Measurements from ENCODE around the gene SLC35A1.

Gene SLC35A1

GRCh38 chr6:87444362-87444761, 28.4 kb upstream of the SLC35A1 start:
- Histone ChIP-seq H3F3A (ENCODE audit: insufficient read depth, low read length) (no peaks in the 10 kb centered on the region), H3K4me1 (ENCODE audit: insufficient read depth, low read length, severe bottlenecking) (no peaks in the 10 kb centered on the region), H4K20me1 (ENCODE audit: insufficient read depth, low read length) (no peaks in the 10 kb centered on the region), H3K9me3 (ENCODE audit: low read length) (no peaks in the 10 kb centered on the region), H3K4me3 (ENCODE audit: low read depth, low read length, poor library complexity, severe bottlenecking) (no peak overlapping the region), H3K9ac (ENCODE audit: low read length) (no peak overlapping the region), H3K27me3 (ENCODE audit: insufficient read depth, low read length) (no peaks in the 10 kb centered on the region), H3K27ac (ENCODE audit: low read depth, low read length, poor library complexity, severe bottlenecking) (no peak overlapping the region), H3K36me3 (ENCODE audit: insufficient read depth, low read length) (no peaks in the 10 kb centered on the region), H3K9me2 (ENCODE audit: low read depth, low read length) (no peaks in the 10 kb centered on the region), H3K4me2 (ENCODE audit: low read length) (no peak overlapping the region), H3K79me2 (ENCODE audit: insufficient read depth, low read length) (no peaks in the 10 kb centered on the region), H2AFZ (ENCODE audit: low read length) (no peak overlapping the region)
- TF ChIP-seq CTCF (IDR thresholded peaks at IDR 0.05; ENCODE audit: low read length) (no peak), EZH2 (IDR thresholded peaks at IDR 0.05; ENCODE audit: borderline replicate concordance, low read length) (no peak)

GRCh38 chr6:87465051-87465450, 7.7 kb upstream of the SLC35A1 start:
- no peaks in the 10 kb centered on the region for H3K4me1 ChIP-seq (ENCODE audit: insufficient read depth, low read length, severe bottlenecking)
- H3K79me2 ChIP-seq (ENCODE audit: insufficient read depth, low read length), result no peaks in the 10 kb centered on the region
- no peaks in the 10 kb centered on the region for H3K9me2 ChIP-seq (ENCODE audit: low read depth, low read length)
- H3K9ac ChIP-seq (ENCODE audit: low read length), result no peak overlapping the region
- no peak for TF ChIP-seq CTCF (IDR thresholded peaks at IDR 0.05; ENCODE audit: low read length)
- TF ChIP-seq EZH2 (IDR thresholded peaks at IDR 0.05; ENCODE audit: borderline replicate concordance, low read length), result no peak
- no peak overlapping the region for H3K4me2 ChIP-seq (ENCODE audit: low read length)
- no peaks in the 10 kb centered on the region for H3K9me3 ChIP-seq (ENCODE audit: low read length)
- H3F3A ChIP-seq (ENCODE audit: insufficient read depth, low read length), result no peaks in the 10 kb centered on the region
- no peaks in the 10 kb centered on the region for H3K27me3 ChIP-seq (ENCODE audit: insufficient read depth, low read length)
- no peaks in the 10 kb centered on the region for H4K20me1 ChIP-seq (ENCODE audit: insufficient read depth, low read length)
- no peak overlapping the region for H2AFZ ChIP-seq (ENCODE audit: low read length)
- no peak overlapping the region for H3K4me3 ChIP-seq (ENCODE audit: low read depth, low read length, poor library complexity, severe bottlenecking)
- H3K36me3 ChIP-seq (ENCODE audit: insufficient read depth, low read length), result no peaks in the 10 kb centered on the region
- H3K27ac ChIP-seq (ENCODE audit: low read depth, low read length, poor library complexity, severe bottlenecking), result no peak overlapping the region

GRCh38 chr6:87473419-87473903, 687 bp downstream of the SLC35A1 start:
- H3K9ac ChIP-seq (ENCODE audit: low read length), result peak overlapping the region; percentile 86
- H4K20me1 ChIP-seq (ENCODE audit: insufficient read depth, low read length), result no peaks in the 10 kb centered on the region
- H3K36me3 ChIP-seq (ENCODE audit: insufficient read depth, low read length), result peaks cover 13% of the 10 kb centered on the region
- no peaks in the 10 kb centered on the region for H3K9me3 ChIP-seq (ENCODE audit: low read length)
- TF ChIP-seq CTCF (IDR thresholded peaks at IDR 0.05; ENCODE audit: low read length) (no peak), EZH2 (IDR thresholded peaks at IDR 0.05; ENCODE audit: borderline replicate concordance, low read length) (no peak)
- 0 out of 2 replicates have a peak overlapping the region, but pooled peaks have one; percentile 39 for H2AFZ ChIP-seq (ENCODE audit: low read length)
- no peaks in the 10 kb centered on the region for H3K9me2 ChIP-seq (ENCODE audit: low read depth, low read length)
- H3K27ac ChIP-seq (ENCODE audit: low read depth, low read length, poor library complexity, severe bottlenecking), result no peak overlapping the region
- peak overlapping the region; percentile 93 for H3K4me2 ChIP-seq (ENCODE audit: low read length)
- H3F3A ChIP-seq (ENCODE audit: insufficient read depth, low read length), result no peaks in the 10 kb centered on the region
- H3K79me2 ChIP-seq (ENCODE audit: insufficient read depth, low read length), result peaks cover 12% of the 10 kb centered on the region; the same call in 1 of the 2 replicates
- no peaks in the 10 kb centered on the region for H3K27me3 ChIP-seq (ENCODE audit: insufficient read depth, low read length)
- H3K4me3 ChIP-seq (ENCODE audit: low read depth, low read length, poor library complexity, severe bottlenecking), result peak overlapping the region; percentile 79
- peaks cover 24% of the 10 kb centered on the region for H3K4me1 ChIP-seq (ENCODE audit: insufficient read depth, low read length, severe bottlenecking)
